HL-60 (cell line): Measurements from ENCODE around the gene GLP1R.

ENCODE experiments used
- POLR2AphosphoS5 ChIP-seq: IDR thresholded peaks from 2 replicates; pipeline ENCODE4 v1.6.1; 2012; ENCODE audit warnings: low read depth
- SPI1 ChIP-seq: IDR thresholded peaks from 2 replicates; pipeline ENCODE4 v1.6.1; 2012; ENCODE audit warnings: low read depth, mild to moderate bottlenecking, borderline replicate concordance
- TF ChIP-seq, protein P1 (sequence below): IDR thresholded peaks from 2 replicates; pipeline ENCODE4 v1.6.1; 2012; ENCODE audit warnings: low read depth; ENCODE audit not compliant: insufficient replicate concordance
- TF ChIP-seq, protein P2 (sequence below): IDR thresholded peaks from one replicate; pipeline ENCODE4 v1.5.1; 2011; ENCODE audit warnings: low read length, control low read depth, inconsistent platforms; ENCODE audit not compliant: insufficient read depth

- TF ChIP-seq POLR2AphosphoS5 (no peak), SPI1 (no peak)
- TF ChIP-seq, protein P1, sequence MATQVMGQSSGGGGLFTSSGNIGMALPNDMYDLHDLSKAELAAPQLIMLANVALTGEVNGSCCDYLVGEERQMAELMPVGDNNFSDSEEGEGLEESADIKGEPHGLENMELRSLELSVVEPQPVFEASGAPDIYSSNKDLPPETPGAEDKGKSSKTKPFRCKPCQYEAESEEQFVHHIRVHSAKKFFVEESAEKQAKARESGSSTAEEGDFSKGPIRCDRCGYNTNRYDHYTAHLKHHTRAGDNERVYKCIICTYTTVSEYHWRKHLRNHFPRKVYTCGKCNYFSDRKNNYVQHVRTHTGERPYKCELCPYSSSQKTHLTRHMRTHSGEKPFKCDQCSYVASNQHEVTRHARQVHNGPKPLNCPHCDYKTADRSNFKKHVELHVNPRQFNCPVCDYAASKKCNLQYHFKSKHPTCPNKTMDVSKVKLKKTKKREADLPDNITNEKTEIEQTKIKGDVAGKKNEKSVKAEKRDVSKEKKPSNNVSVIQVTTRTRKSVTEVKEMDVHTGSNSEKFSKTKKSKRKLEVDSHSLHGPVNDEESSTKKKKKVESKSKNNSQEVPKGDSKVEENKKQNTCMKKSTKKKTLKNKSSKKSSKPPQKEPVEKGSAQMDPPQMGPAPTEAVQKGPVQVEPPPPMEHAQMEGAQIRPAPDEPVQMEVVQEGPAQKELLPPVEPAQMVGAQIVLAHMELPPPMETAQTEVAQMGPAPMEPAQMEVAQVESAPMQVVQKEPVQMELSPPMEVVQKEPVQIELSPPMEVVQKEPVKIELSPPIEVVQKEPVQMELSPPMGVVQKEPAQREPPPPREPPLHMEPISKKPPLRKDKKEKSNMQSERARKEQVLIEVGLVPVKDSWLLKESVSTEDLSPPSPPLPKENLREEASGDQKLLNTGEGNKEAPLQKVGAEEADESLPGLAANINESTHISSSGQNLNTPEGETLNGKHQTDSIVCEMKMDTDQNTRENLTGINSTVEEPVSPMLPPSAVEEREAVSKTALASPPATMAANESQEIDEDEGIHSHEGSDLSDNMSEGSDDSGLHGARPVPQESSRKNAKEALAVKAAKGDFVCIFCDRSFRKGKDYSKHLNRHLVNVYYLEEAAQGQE, result no peak
- TF ChIP-seq, protein P2, sequence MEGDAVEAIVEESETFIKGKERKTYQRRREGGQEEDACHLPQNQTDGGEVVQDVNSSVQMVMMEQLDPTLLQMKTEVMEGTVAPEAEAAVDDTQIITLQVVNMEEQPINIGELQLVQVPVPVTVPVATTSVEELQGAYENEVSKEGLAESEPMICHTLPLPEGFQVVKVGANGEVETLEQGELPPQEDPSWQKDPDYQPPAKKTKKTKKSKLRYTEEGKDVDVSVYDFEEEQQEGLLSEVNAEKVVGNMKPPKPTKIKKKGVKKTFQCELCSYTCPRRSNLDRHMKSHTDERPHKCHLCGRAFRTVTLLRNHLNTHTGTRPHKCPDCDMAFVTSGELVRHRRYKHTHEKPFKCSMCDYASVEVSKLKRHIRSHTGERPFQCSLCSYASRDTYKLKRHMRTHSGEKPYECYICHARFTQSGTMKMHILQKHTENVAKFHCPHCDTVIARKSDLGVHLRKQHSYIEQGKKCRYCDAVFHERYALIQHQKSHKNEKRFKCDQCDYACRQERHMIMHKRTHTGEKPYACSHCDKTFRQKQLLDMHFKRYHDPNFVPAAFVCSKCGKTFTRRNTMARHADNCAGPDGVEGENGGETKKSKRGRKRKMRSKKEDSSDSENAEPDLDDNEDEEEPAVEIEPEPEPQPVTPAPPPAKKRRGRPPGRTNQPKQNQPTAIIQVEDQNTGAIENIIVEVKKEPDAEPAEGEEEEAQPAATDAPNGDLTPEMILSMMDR, result no peak
These were observed 34.7 kb downstream of the GLP1R start for GRCh38 chr6:39083231-39083634.
